ENCODE measurements around the gene KRTAP19-8. TPM values are rescaled to one million over a fixed set of nuclear protein-coding genes. Genes with fewer than 3 reads are reported as not detected.

The KRTAP19-8 gene
- total RNA-seq, 1 donor from 2014 or later, result not detected

GRCh38 chr21:30997541-30997940 is 40.7 kb downstream of the KRTAP19-8 start:
- no peak for DNase-seq
- Mint-ChIP-seq H3K9me3 (no peaks in the 10 kb centered on the region), H3K27me3 (no peaks in the 10 kb centered on the region), H3K27ac (no peak overlapping the region), H3K36me3 (ENCODE audit: low read depth) (no peaks in the 10 kb centered on the region), H3K4me1 (no peaks in the 10 kb centered on the region), H3K4me3 (no peak overlapping the region)
- no peak for ATAC-seq (ENCODE audit: low read depth)
- intact Hi-C loops (cut with micrococcal nuclease), result no loop called here
- CTCF ChIA-PET, result no interaction called here
- no peak for TF ChIP-seq CTCF (IDR thresholded peaks at IDR 0.05)
- POLR2A ChIA-PET, result no interaction called here

DNA sequence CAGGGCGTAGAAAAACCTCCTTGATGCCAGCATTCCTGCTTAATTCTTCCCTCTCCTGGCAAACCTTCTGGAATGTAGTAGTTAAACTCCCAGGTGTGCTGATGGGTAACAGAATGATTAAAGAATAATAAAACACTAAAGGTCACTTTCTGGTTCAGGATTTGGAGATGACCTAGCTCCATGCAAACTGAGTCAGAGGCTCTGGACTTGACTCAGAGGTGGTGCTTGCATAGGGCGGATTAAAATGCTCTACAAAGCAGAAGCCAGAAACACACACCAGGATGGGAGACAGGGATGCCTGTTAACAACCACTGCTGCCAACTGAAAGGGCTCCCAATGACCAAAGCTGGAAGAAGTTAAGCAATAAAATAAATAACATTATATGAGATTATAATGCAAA is 41.5 kb downstream of the KRTAP19-8 start:
- no peaks in the 10 kb centered on the region for H3K36me3 Mint-ChIP-seq (ENCODE audit: low read depth)
- POLR2A ChIA-PET, result no interaction called here
- DNase-seq (no peak), ATAC-seq (ENCODE audit: low read depth) (no peak)
- H3K4me3 Mint-ChIP-seq, result no peak overlapping the region
- no peaks in the 10 kb centered on the region for H3K27me3 Mint-ChIP-seq
- no peak overlapping the region for H3K27ac Mint-ChIP-seq
- no peaks in the 10 kb centered on the region for H3K9me3 Mint-ChIP-seq
- H3K4me1 Mint-ChIP-seq, result no peaks in the 10 kb centered on the region
- no peak for TF ChIP-seq CTCF (IDR thresholded peaks at IDR 0.05)
- intact Hi-C loops (cut with micrococcal nuclease), result no loop called here
- CTCF ChIA-PET, result no interaction called here

DNA sequence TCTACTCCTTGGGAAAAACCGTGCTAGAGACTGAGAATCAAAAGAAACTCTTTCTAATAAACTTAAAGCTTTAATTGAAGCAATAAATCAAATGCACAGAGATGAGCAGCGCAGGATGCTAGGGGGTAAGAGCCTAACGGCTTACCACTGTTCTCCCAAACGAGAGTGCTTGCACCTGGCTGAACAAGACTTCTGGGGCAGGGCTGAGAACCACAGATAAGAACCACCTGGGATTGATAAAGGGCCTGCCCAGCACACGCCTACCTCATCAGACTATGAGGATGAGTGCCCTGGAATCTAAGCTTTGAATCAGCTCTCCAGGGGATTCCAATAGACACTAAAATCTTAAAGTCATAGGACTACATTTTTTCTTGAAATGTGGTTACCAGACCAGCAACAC is 43.3 kb downstream of the KRTAP19-8 start:
- no peak for ATAC-seq (ENCODE audit: low read depth)
- DNase-seq, result no peak
- CTCF ChIA-PET, result no interaction called here
- no peak overlapping the region for H3K4me3 Mint-ChIP-seq
- intact Hi-C loops (cut with micrococcal nuclease), result no loop called here
- no peak overlapping the region for H3K27ac Mint-ChIP-seq
- H3K9me3 Mint-ChIP-seq, result no peaks in the 10 kb centered on the region
- no peaks in the 10 kb centered on the region for H3K4me1 Mint-ChIP-seq
- TF ChIP-seq CTCF (IDR thresholded peaks at IDR 0.05), result no peak
- POLR2A ChIA-PET, result no interaction called here
- no peaks in the 10 kb centered on the region for H3K27me3 Mint-ChIP-seq
- H3K36me3 Mint-ChIP-seq (ENCODE audit: low read depth), result no peaks in the 10 kb centered on the region

GRCh38 chr21:30990514-30991262 is 47.6 kb downstream of the KRTAP19-8 start:
- ChIA-PET POLR2A (no interaction called here), CTCF (no interaction called here)
- no peak for ATAC-seq (ENCODE audit: low read depth)
- Mint-ChIP-seq H3K4me3 (no peak overlapping the region), H3K27me3 (no peaks in the 10 kb centered on the region), H3K36me3 (ENCODE audit: low read depth) (no peaks in the 10 kb centered on the region), H3K4me1 (no peaks in the 10 kb centered on the region), H3K9me3 (no peaks in the 10 kb centered on the region), H3K27ac (no peak overlapping the region)
- TF ChIP-seq CTCF (IDR thresholded peaks at IDR 0.05), result no peak
- no peak for DNase-seq
- intact Hi-C loops (cut with micrococcal nuclease), result no loop called here

DNA sequence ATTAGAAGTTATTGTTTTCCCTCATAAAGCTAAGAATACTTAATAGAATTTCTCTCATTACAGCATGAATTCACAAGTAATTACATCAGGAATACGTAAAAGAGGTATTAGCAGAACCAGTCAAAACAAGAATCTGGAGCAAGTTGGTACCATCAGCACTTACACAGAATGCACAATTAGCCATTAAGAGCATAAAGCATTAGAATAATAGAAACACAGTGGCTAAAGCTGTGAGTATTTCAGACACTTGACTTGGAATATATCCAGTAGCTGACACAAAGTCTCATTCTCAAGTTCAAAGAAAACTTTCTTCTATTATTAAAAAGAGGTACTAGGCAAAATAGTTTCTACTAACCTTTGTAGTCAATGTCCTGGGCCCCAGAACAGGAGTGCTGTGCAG is 49.6 kb downstream of the KRTAP19-8 start:
- DNase-seq (no peak), ATAC-seq (ENCODE audit: low read depth) (no peak)
- no peak overlapping the region for H3K27ac Mint-ChIP-seq
- intact Hi-C loops (cut with micrococcal nuclease), result no loop called here
- ChIA-PET POLR2A (no interaction called here), CTCF (no interaction called here)
- no peak for TF ChIP-seq CTCF (IDR thresholded peaks at IDR 0.05)
- no peaks in the 10 kb centered on the region for H3K4me1 Mint-ChIP-seq
- no peaks in the 10 kb centered on the region for H3K9me3 Mint-ChIP-seq
- H3K27me3 Mint-ChIP-seq, result no peaks in the 10 kb centered on the region
- no peak overlapping the region for H3K4me3 Mint-ChIP-seq
- H3K36me3 Mint-ChIP-seq (ENCODE audit: low read depth), result no peaks in the 10 kb centered on the region

Other genes starting within 250 kb of the KRTAP19-8 start
- gene KRTAP8-1, start 225.2 kb downstream of the KRTAP19-8 start, total RNA-seq, result not detected in 2 replicates
- not detected in 2 replicates for gene KRTAP7-1, start 208.7 kb downstream of the KRTAP19-8 start, total RNA-seq
- not detected in 2 replicates for gene KRTAP11-1, start 156.9 kb downstream of the KRTAP19-8 start, total RNA-seq